Endothelial cell of umbilical vein (primary cell): ENCODE measurements around the gene KRTAP5-1.

ENCODE experiments used
- EZH2 ChIP-seq: IDR thresholded peaks from 2 replicates; pipeline ENCODE4 v1.6.1; 2012; ENCODE audit warnings: borderline replicate concordance, low read depth, mild to moderate bottlenecking, moderate library complexity, low read length, inconsistent platforms; ENCODE audit not compliant: severe bottlenecking
- POLR2AphosphoS5 ChIP-seq: IDR thresholded peaks from 2 replicates; pipeline ENCODE4 v1.6.1; 2012; ENCODE audit warnings: low read depth, mild to moderate bottlenecking, control low read depth, low read length, moderate library complexity; ENCODE audit not compliant: insufficient read depth
- TF ChIP-seq, protein P1 (sequence below), 2 donors: IDR thresholded peaks; 1 replicate in 1 of 2; 2 replicates in 1 of 2; pipeline ENCODE4 v1.5.1; 2011; ENCODE audit warnings: low read length in 2 of 2, mild to moderate bottlenecking in 2 of 2, moderate library complexity in 2 of 2, control low read depth in 1 of 2, inconsistent platforms in 1 of 2, low read depth in 1 of 2; ENCODE audit not compliant: insufficient read depth in 1 of 2; ENCODE audit errors: extremely low read depth in 1 of 2

DNA sequence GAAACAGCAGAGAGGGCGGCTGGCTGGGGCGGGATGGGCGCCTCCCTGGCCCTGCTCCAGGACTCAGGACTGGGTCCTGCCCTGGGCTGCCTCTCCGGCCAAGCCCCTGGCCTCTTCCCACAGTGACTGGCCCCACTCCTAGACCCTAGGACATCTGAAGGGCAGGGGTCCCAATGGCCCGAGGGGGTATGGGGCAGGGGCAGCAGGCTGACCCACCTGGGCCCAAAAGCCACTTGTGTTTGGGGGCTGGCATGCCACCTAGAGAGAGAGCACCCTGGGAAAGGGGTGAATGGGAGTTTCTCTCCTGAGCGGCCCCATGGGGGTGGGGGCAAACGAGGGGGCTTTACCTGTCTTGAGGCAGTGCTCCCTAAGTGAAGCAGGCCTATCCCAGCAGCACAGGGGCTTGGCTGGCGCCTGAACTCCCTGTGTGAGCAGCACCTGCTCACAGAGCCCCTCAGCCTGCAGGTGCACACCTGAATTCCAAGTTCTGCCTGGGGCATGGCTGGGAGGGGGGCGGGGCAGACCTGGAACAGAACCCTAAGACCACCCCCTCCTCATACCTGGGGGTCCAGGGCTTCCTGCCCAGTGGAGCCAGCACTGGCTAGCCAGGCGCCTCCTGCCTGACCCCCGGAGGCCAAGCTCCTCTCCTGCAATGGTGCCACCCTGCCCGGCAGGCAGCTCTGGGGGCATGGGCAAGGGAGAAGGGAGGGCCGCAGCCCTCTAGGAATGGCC is 29.9 kb downstream of the KRTAP5-1 start:
- TF ChIP-seq, protein P1, sequence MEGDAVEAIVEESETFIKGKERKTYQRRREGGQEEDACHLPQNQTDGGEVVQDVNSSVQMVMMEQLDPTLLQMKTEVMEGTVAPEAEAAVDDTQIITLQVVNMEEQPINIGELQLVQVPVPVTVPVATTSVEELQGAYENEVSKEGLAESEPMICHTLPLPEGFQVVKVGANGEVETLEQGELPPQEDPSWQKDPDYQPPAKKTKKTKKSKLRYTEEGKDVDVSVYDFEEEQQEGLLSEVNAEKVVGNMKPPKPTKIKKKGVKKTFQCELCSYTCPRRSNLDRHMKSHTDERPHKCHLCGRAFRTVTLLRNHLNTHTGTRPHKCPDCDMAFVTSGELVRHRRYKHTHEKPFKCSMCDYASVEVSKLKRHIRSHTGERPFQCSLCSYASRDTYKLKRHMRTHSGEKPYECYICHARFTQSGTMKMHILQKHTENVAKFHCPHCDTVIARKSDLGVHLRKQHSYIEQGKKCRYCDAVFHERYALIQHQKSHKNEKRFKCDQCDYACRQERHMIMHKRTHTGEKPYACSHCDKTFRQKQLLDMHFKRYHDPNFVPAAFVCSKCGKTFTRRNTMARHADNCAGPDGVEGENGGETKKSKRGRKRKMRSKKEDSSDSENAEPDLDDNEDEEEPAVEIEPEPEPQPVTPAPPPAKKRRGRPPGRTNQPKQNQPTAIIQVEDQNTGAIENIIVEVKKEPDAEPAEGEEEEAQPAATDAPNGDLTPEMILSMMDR (IDR thresholded peaks at IDR 0.05; ENCODE audit: extremely low read depth in 1 of 2, insufficient read depth in 1 of 2, low read depth in 1 of 2, low read length in 2 of 2): no peak
- TF ChIP-seq EZH2 (no peak), POLR2AphosphoS5 (no peak)
